Measurements from ENCODE around the gene FAM81A.

GRCh38 chr15:59407946-59408345, 30.0 kb upstream of the FAM81A start:
- TF ChIP-seq POLR2AphosphoS5 (IDR thresholded peaks at IDR 0.05): no peak
- TF ChIP-seq CTCF (IDR thresholded peaks at IDR 0.05): no peak

All from transverse colon (tissue), 4 donors.